ENCODE measurements around the gene BRD9. TPM values are rescaled to one million over a fixed set of nuclear protein-coding genes. Genes with fewer than 3 reads are reported as not detected.
"Not testable (repeated sequence)": the region's sequence is repeated elsewhere in the genome, so short reads cannot be mapped to it uniquely, and the experiment has no call there.

Gene BRD9
- total RNA-seq = 25.9 TPM
- long read RNA-seq, transcript BRD9-202 (16 exons, 2,156 nt) = major isoform, 7 of 34 reads
- long read RNA-seq, partial matches to known transcripts = 10 of 34 reads
- long read RNA-seq, other reads (novel, unspliced or antisense) = 15 of 34 reads

GRCh38 chr5:892394-893136 is at the start of gene BRD9, which contains the start of gene TRIP13:
BRD9 (minus strand) TSS chr5:892801; CDS start chr5:892657, 144 bp downstream.
TRIP13 (plus strand) TSS chr5:892884; CDS start chr5:892999, 115 bp downstream.
- peak; percentile 92 for DNase-seq (ENCODE audit: low spot score)
- intact Hi-C loops (cut with DNase I) = no loop called here

DNA sequence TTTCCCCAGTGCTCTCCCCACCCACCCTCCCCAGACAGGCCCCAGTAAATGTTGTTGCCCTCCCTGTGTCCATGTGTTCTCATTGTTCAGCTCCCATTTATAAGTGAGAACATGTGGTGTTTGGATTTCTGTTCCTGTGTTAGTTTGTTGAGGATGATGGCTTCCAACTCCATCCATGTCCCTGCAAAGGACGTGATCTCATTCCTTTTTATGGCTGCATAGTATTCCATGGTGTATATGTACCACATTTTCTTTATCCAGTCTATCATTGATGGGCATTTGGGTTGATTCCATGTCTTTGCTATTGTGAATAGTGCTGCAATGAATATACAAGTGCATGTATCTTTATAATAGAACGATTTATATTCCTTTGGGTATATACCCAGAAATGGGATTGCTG is 48.1 kb upstream of the BRD9 start:
- DNase-seq (ENCODE audit: low spot score); intact Hi-C loops (cut with DNase I): not testable (repeated sequence)

- peak; percentile 29 for DNase-seq (ENCODE audit: low spot score)
These were observed 46.8 kb upstream of the BRD9 start for GRCh38 chr5:939368-939767.

DNA sequence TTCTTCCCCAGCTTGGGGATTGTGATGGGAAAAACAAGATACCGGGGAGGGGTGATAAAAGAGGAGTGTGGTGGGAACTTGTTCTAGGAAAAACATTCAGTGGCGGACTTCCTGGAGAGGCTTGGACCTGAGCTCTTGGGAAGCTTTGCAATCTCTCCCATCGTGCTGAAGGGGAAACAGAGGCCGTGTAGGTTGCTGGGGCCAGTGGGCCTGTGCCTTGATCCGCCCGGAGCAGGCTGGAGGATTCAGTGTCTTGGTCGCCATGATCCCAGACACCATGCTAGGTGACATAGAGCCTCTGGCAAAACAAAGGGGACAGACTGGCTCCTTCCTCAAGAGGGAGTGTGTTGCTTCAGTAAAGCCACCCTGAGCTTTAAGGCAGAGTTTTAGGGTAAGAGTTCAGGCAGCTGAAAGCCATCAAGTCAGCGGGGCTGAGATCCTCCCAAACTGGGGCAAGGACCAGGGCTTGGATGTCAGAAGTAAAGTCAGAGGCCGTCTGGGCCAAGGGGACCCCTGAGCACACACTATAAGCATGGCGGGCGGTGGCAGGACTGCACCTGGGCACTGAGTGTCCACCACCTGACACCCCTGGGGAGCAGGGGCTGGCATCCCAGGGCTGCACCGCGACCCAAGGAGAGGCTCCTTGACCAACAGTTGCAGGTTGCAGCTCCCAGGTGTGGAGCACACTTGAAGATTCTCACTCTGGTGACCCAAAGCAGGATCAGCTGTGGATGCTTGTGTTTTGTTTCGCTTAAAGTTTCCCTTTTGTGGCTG is 44.7 kb upstream of the BRD9 start:
- intact Hi-C loops (cut with DNase I) = no loop called here
- DNase-seq (ENCODE audit: low spot score) = peak; percentile 63

More at GRCh38 chr5:939368-939767, 46.8 kb upstream of the BRD9 start:
- intact Hi-C loops (cut with DNase I) = no loop called here

GRCh38 chr5:936149-937144 is 43.8 kb upstream of the BRD9 start:
- DNase-seq (ENCODE audit: low spot score) = peak; percentile 71
- intact Hi-C loops (cut with DNase I) = no loop called here

GRCh38 chr5:935510-936084 is 43.0 kb upstream of the BRD9 start:
- no peak for DNase-seq (ENCODE audit: low spot score)
- intact Hi-C loops (cut with DNase I) = no loop called here

- intact Hi-C loops (cut with DNase I) = not testable (repeated sequence)
- DNase-seq (ENCODE audit: low spot score) = peak; percentile 50
These were observed 41.9 kb upstream of the BRD9 start for GRCh38 chr5:934381-934967.

GRCh38 chr5:933951-934350 is 41.4 kb upstream of the BRD9 start:
- intact Hi-C loops (cut with DNase I) = not testable (repeated sequence)
- peak; percentile 22 for DNase-seq (ENCODE audit: low spot score)

DNA sequence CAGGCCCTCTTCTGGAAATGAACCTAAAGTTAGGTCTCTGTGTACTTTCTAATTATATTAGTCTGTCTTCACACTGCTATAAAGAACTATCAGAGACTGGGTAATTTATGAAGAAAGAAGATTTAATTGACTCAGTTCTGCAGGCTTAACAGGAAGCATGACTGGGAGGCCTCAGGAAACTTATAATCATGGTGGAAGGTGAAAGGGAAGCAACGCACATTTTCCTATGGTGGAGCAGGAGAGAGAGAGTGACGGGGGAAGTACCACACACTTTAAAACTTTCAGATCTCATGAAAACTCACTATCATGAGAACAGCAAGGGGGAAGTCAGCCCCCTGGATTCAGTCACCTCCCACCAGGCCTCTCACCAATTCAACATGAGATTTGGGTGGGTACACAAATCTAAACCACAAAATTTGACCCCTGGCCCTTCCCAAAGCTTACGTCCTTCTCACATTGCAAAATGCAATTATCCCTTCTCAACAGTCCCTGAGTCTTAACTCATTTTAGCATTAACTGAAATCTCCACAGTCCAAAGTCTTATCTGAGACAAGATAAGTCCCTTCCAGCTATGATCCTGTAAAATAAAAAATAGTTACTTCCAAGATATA is 40.8 kb upstream of the BRD9 start:
- DNase-seq (ENCODE audit: low spot score) = no peak
- intact Hi-C loops (cut with DNase I) = no loop called here

DNA sequence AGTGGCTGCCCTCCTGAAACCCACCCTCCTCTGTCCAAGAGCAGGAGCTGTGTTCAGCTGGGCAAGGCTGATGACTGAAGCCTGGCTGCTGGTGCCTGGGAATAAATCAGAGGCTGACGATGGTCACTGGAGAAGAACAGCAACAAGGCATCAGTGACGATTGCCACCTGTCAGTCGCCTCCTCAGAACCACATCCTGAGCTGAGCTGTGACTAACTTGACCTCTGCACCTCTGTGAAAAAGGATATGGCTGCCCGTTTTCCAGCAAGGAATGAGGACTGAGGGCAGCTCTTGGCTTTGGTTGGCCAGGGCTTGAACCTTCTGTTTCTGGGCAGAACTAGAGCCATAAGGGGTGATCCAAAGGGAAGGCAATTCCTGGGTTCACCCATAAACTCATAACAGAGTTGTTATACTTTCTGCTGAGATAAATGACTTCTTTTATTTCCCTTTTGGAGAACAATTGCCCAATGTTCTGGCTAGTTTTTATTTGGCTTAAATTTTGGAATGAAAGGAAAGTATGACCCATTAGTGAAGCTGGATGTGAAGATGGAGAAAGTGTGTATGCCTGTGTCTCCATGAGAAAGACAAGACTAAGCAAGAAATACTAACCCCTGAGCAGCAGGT is 40.1 kb upstream of the BRD9 start:
- DNase-seq (ENCODE audit: low spot score) = peak; percentile 15
- intact Hi-C loops (cut with DNase I) = no loop called here

- intact Hi-C loops (cut with DNase I) = no loop called here
These were observed 39.6 kb upstream of the BRD9 start for GRCh38 chr5:932151-932627.

DNA sequence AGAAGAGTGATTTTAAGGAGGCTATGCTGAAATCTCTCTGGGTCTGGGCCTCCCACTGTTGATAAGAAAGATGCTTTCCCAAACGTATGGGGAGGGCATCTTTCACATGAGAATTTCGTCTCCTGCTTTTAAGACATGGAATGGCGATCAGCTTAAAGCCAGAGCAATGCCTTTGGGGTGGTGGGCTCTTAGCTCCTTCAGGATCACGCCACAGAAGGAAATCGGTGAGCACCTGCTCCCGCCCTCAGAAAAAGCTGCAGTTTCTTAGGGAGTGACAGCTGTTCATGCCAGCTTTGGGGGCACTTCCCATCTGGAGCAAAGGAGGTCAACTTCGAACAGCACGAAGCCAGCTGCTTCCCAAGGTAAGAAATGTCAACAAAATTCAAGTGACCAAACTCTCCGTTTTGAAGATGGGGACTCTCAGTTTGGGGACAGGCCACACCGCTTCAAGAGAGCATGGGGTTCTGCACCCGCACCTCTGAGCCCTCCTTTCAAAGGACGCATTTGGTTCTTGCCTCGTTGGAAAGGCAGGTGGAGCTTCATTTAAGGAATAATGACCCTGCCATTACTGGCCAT is 39.1 kb upstream of the BRD9 start:
- intact Hi-C loops (cut with DNase I) = no loop called here
- peak; percentile 61 for DNase-seq (ENCODE audit: low spot score)

More at GRCh38 chr5:932151-932627, 39.6 kb upstream of the BRD9 start:
- DNase-seq (ENCODE audit: low spot score) = peak; percentile 54

DNA sequence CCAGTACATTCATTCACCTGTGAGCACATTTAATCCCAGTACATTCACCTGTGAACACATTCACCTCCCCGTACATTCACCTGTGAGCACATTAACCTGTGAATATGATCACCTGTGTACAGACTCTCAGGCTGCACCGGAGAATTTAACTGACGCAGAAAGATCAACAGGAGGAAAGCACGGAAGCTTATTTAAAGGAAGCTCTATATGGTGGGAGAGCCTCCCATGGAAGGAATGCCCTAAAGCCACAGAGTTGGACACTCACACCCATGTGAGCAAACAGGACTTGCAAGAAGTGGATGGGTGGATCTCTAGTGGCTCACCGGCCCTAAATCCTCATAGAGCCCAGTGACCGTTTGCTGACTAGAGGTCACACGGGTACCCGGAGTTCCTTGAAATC is 38.3 kb upstream of the BRD9 start:
- intact Hi-C loops (cut with DNase I) = no loop called here
- peak; percentile 39 for DNase-seq (ENCODE audit: low spot score)

GRCh38 chr5:929596-929995 is 37.0 kb upstream of the BRD9 start:
- peak; percentile 69 for DNase-seq (ENCODE audit: low spot score)
- intact Hi-C loops (cut with DNase I) = loop anchor here (10.0 kb wide), 1 partner anchor 85 kb away; no protein-coding TSS in a partner anchor

GRCh38 chr5:929182-929581 is 36.6 kb upstream of the BRD9 start:
- DNase-seq (ENCODE audit: low spot score) = not testable (repeated sequence)
- intact Hi-C loops (cut with DNase I) = loop anchor here (10.0 kb wide), 1 partner anchor 86 kb away; no protein-coding TSS in a partner anchor

GRCh38 chr5:927172-928015 is 34.8 kb upstream of the BRD9 start:
- DNase-seq (ENCODE audit: low spot score) = peak; percentile 54
- intact Hi-C loops (cut with DNase I) = loop anchor here (10.0 kb wide), 1 partner anchor 87 kb away; no protein-coding TSS in a partner anchor
